A549 (cell line): ENCODE measurements around the gene TMEM238.

Experiments used
- CHD4 ChIP-seq: fragments of 200-600 bp; sonication (generic); IDR thresholded peaks from 2 replicates; pipeline ENCODE4 v1.6.1; 2016; ENCODE audit warnings: antibody characterized with exemption, mild to moderate bottlenecking, borderline replicate concordance
- JUN ChIP-seq, 2 experiments: fragments of >200 bp; sonication (Bioruptor Twin); formaldehyde crosslinking; IDR thresholded peaks; 2 replicates in 1 of 2; 3 replicates in 1 of 2; pipeline ENCODE4 v1.6.1; 2016 to 2017
- MAX ChIP-seq: IDR thresholded peaks from 2 replicates; pipeline ENCODE4 v1.6.1; 2012
- MAZ ChIP-seq: fragments of 150-350 bp; IDR thresholded peaks from 2 replicates; pipeline ENCODE4 v1.6.1; 2014; ENCODE audit warnings: antibody characterized with exemption, low read depth, low read length, borderline replicate concordance
- MYC ChIP-seq: IDR thresholded peaks from 2 replicates; pipeline ENCODE4 v1.6.1; 2012; ENCODE audit warnings: mild to moderate bottlenecking, inconsistent platforms, low read length, improper control_type of control experiment, borderline replicate concordance
- SMC3 ChIP-seq: fragments of >200 bp; sonication (Bioruptor Twin); formaldehyde crosslinking; IDR thresholded peaks from 3 replicates; pipeline ENCODE4 v1.6.1; 2018; ENCODE audit warnings: inconsistent platforms
- TF ChIP-seq, protein P1 (sequence below): fragments of >200 bp; sonication (Bioruptor Twin); formaldehyde crosslinking; IDR thresholded peaks from 3 replicates; pipeline ENCODE4 v1.5.1; 2016

DNA sequence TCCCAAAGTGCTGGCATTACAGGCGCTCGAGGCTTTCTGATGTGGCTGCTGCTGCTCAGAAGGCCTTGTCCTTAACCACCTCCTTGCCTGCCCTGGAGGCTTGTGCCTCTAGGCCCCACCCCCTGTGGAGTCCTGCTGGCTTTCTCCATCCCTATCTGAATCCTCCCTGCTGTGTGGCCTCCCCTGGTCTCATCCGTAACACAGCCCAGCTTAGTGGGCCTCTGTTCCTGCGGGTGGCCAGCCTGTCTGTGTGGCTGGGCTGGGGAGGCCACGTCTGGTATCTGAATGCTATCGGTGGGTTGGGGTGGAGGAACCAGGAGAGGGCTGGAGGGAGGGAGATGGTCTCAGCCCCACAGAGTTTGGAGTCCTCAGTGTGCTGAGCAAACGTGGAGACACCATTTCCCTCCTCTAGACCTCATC is 6.4 kb upstream of the TMEM238 start:
- TF ChIP-seq MAX: no peak
- no peak for TF ChIP-seq CHD4
- TF ChIP-seq MAZ: no peak
- TF ChIP-seq, protein P1, sequence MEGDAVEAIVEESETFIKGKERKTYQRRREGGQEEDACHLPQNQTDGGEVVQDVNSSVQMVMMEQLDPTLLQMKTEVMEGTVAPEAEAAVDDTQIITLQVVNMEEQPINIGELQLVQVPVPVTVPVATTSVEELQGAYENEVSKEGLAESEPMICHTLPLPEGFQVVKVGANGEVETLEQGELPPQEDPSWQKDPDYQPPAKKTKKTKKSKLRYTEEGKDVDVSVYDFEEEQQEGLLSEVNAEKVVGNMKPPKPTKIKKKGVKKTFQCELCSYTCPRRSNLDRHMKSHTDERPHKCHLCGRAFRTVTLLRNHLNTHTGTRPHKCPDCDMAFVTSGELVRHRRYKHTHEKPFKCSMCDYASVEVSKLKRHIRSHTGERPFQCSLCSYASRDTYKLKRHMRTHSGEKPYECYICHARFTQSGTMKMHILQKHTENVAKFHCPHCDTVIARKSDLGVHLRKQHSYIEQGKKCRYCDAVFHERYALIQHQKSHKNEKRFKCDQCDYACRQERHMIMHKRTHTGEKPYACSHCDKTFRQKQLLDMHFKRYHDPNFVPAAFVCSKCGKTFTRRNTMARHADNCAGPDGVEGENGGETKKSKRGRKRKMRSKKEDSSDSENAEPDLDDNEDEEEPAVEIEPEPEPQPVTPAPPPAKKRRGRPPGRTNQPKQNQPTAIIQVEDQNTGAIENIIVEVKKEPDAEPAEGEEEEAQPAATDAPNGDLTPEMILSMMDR: no peak
- TF ChIP-seq SMC3: no peak
- TF ChIP-seq MYC: no peak
- no peak for TF ChIP-seq JUN (IDR thresholded peaks at IDR 0.05)
